Large intestine (tissue), 3 donors: ENCODE data around the gene DYNC1I1. TPM values are rescaled to one million over a fixed set of nuclear protein-coding genes. Genes with fewer than 3 reads are reported as not detected.

Source experiments
- DNase-seq, 2 donors: peaks; one replicate each; pipeline versions ENCODE4 v3.0.0 to v3.0.0-alpha.2; 2013
- H3K27ac ChIP-seq: one replicate; pipeline ENCODE4 v1.5.1; 2013; ENCODE audit warnings: low read length
- H3K27me3 ChIP-seq: 2 replicates; pipeline ENCODE4 v1.6.1; 2013; ENCODE audit warnings: low read length; ENCODE audit not compliant: control insufficient read depth, insufficient read depth
- H3K36me3 ChIP-seq: 2 replicates; pipeline ENCODE4 v1.6.1; 2013; ENCODE audit warnings: low read length; ENCODE audit not compliant: control insufficient read depth, insufficient read depth
- H3K4me1 ChIP-seq: one replicate; pipeline ENCODE4 v1.6.1; 2013; ENCODE audit warnings: low read length; ENCODE audit not compliant: control insufficient read depth, insufficient read depth
- H3K4me3 ChIP-seq: one replicate; pipeline ENCODE4 v1.5.1; 2013; ENCODE audit warnings: low read length
- H3K9me3 ChIP-seq: one replicate; pipeline ENCODE4 v1.6.1; 2013; ENCODE audit warnings: mild to moderate bottlenecking, low read depth, low read length, moderate library complexity; ENCODE audit not compliant: control insufficient read depth
- WGBS: methylation state at CpG from one replicate; pipeline ENCODE4 v1.1.5; 2013; ENCODE audit warnings: low lambda C conversion rate; ENCODE audit not compliant: insufficient coverage; 5-methylcytosine and 5-hydroxymethylcytosine counted together
- polyA plus RNA-seq: library from polyadenylated mRNA; unstranded; fragments of 120-200 nt; gene quantifications from one replicate; pipeline ENCODE4 v1.2.1, GENCODE V29; 2013

DYNC1I1 gene
- polyA plus RNA-seq, 1 donor: 1.2 TPM

- Histone ChIP-seq H3K4me1 (no peaks in the 10 kb centered on the region), H3K9me3 (no peaks in the 10 kb centered on the region), H3K4me3 (no peak overlapping the region), H3K36me3 (no peaks in the 10 kb centered on the region), H3K27me3 (no peaks in the 10 kb centered on the region), H3K27ac (no peak overlapping the region)
- 100% methylated on average over 1 of the region's 6 CpGs for WGBS
- no peak for DNase-seq
Measured at GRCh38 chr7:95986178-95986764, 213.9 kb downstream of the DYNC1I1 start.

GRCh38 chr7:95989301-95989700 is 216.9 kb downstream of the DYNC1I1 start:
- Histone ChIP-seq H3K4me1 (no peaks in the 10 kb centered on the region), H3K4me3 (no peak overlapping the region), H3K9me3 (no peaks in the 10 kb centered on the region), H3K36me3 (no peaks in the 10 kb centered on the region), H3K27me3 (no peaks in the 10 kb centered on the region), H3K27ac (no peak overlapping the region)
- no CpG with 5 or more reads among the region's 5 CpGs for WGBS
- peak; percentile 80 to 86 for DNase-seq

- WGBS: no CpG with 5 or more reads among the region's 2 CpGs
- no peak overlapping the region for H3K4me3 ChIP-seq
- DNase-seq: no peak
Measured at GRCh38 chr7:95993380-95993779, 221.0 kb downstream of the DYNC1I1 start.

GRCh38 chr7:95996174-95996573 is 223.8 kb downstream of the DYNC1I1 start:
- Histone ChIP-seq H3K36me3 (no peaks in the 10 kb centered on the region), H3K4me3 (no peak overlapping the region), H3K4me1 (no peaks in the 10 kb centered on the region), H3K27ac (no peak overlapping the region), H3K9me3 (no peaks in the 10 kb centered on the region), H3K27me3 (no peaks in the 10 kb centered on the region)
- no CpG with 5 or more reads among the region's 5 CpGs for WGBS
- no peak for DNase-seq

More at GRCh38 chr7:95993380-95993779, 221.0 kb downstream of the DYNC1I1 start:
- Histone ChIP-seq H3K9me3 (no peaks in the 10 kb centered on the region), H3K36me3 (no peaks in the 10 kb centered on the region), H3K4me1 (no peaks in the 10 kb centered on the region), H3K27ac (no peak overlapping the region), H3K27me3 (no peaks in the 10 kb centered on the region)

GRCh38 chr7:95996886-95997285 is 224.5 kb downstream of the DYNC1I1 start:
- H3K27ac ChIP-seq: no peak overlapping the region
- 67% methylated on average over 1 of the region's 1 CpG for WGBS
- H3K36me3 ChIP-seq: no peaks in the 10 kb centered on the region
- no peak overlapping the region for H3K4me3 ChIP-seq
- H3K9me3 ChIP-seq: no peaks in the 10 kb centered on the region
- DNase-seq: no peak
- H3K27me3 ChIP-seq: no peaks in the 10 kb centered on the region
- no peaks in the 10 kb centered on the region for H3K4me1 ChIP-seq

GRCh38 chr7:95997632-95998031 is 225.3 kb downstream of the DYNC1I1 start:
- Histone ChIP-seq H3K9me3 (no peaks in the 10 kb centered on the region), H3K36me3 (no peaks in the 10 kb centered on the region), H3K4me1 (no peaks in the 10 kb centered on the region), H3K27me3 (no peaks in the 10 kb centered on the region), H3K4me3 (no peak overlapping the region), H3K27ac (no peak overlapping the region)
- WGBS: 57% methylated on average over 1 of the region's 1 CpG
- DNase-seq: no peak

- Histone ChIP-seq H3K4me1 (no peaks in the 10 kb centered on the region), H3K27ac (no peak overlapping the region), H3K36me3 (no peaks in the 10 kb centered on the region), H3K27me3 (no peaks in the 10 kb centered on the region), H3K4me3 (no peak overlapping the region), H3K9me3 (no peaks in the 10 kb centered on the region)
- WGBS: no CpG with 5 or more reads among the region's 6 CpGs
- no peak for DNase-seq
Measured at GRCh38 chr7:95999481-95999880, 227.1 kb downstream of the DYNC1I1 start.

GRCh38 chr7:96004578-96004977 is 232.2 kb downstream of the DYNC1I1 start:
- DNase-seq: no peak
- no peak overlapping the region for H3K27ac ChIP-seq
- no peaks in the 10 kb centered on the region for H3K36me3 ChIP-seq
- no peak overlapping the region for H3K4me3 ChIP-seq
- no peaks in the 10 kb centered on the region for H3K27me3 ChIP-seq
- no peaks in the 10 kb centered on the region for H3K4me1 ChIP-seq
- H3K9me3 ChIP-seq: no peaks in the 10 kb centered on the region

- H3K4me3 ChIP-seq: no peak overlapping the region
- H3K27me3 ChIP-seq: no peaks in the 10 kb centered on the region
- WGBS: no CpG with 5 or more reads among the region's 5 CpGs
- H3K9me3 ChIP-seq: no peaks in the 10 kb centered on the region
- no peaks in the 10 kb centered on the region for H3K4me1 ChIP-seq
- H3K27ac ChIP-seq: no peak overlapping the region
- DNase-seq: no peak
- no peaks in the 10 kb centered on the region for H3K36me3 ChIP-seq
Measured at GRCh38 chr7:96005271-96005670, 232.9 kb downstream of the DYNC1I1 start.

- no CpG with 5 or more reads among the region's 2 CpGs for WGBS
- Histone ChIP-seq H3K9me3 (no peaks in the 10 kb centered on the region), H3K27me3 (no peaks in the 10 kb centered on the region), H3K27ac (no peak overlapping the region), H3K4me1 (no peaks in the 10 kb centered on the region), H3K36me3 (no peaks in the 10 kb centered on the region), H3K4me3 (no peak overlapping the region)
- DNase-seq: no peak
Measured at GRCh38 chr7:96009148-96009547, 236.8 kb downstream of the DYNC1I1 start.

GRCh38 chr7:96013836-96014235 is 241.5 kb downstream of the DYNC1I1 start:
- WGBS: 75% methylated on average over 1 of the region's 2 CpGs
- Histone ChIP-seq H3K4me1 (no peaks in the 10 kb centered on the region), H3K9me3 (no peaks in the 10 kb centered on the region), H3K36me3 (no peaks in the 10 kb centered on the region), H3K27ac (no peak overlapping the region), H3K4me3 (no peak overlapping the region), H3K27me3 (no peaks in the 10 kb centered on the region)
- no peak for DNase-seq
